ENCODE data around the gene BUB3. TPM values are rescaled to one million over a fixed set of nuclear protein-coding genes. Genes with fewer than 3 reads are reported as not detected.

BUB3 gene
- total and polyA plus RNA-seq, 2 of the 8 experiments (the other 6 are each of a cell fraction or from before 2014, with no cell fraction given), result 183 to 207 TPM

DNA sequence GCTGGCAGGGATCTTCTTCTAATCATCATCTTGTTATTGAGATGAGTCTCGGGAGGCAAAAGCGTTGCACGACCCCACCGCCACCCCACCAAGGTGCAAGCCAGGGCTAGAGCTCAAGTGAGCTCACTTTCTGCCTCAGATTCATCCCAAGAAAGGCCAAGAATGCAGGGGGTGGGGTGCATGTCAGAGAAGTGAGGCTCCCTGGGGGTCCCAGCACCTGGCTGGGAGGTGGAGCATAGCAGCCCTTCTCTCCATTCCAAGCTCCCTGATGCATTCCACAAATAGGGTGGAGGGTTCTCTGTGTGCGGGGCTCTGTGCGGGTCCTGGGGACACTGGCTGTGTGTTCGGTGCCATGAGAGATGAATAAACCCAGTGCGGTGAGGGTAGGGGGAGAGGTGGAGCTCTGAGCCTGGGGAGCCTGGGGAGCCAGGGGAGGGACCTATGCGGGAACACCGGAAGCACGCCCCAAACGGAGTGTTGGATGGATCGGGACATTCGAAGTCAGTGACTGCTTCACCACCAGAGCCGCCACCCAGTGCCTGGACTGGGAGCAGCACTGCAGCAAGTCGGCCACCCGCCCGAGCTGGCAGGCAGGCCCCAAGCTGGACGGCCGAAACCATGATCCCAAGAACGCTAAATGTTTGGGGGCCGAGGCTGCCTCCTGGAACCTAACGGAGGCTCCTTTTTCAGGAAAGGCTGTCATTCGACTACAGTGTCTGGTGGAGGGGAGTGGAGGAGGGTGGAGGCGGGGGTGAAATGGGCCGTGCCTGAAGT, 36.4 kb upstream of the BUB3 start:
- no peaks in the 10 kb centered on the region; the same call in 1 of the 2 replicates for H3K23me2 ChIP-seq (ENCODE audit: low read depth, low read length)
- peaks cover 0 to 2% (median 0%) of the 10 kb centered on the region in 4 experiments; a peak in 3 of 7 replicates for H3K27me3 ChIP-seq (replicated peaks in 1 of 4; ENCODE audit: control insufficient read depth in 3 of 4, extremely low read depth in 1 of 4, insufficient read depth in 3 of 4, low read length in 3 of 4)
- no peak overlapping the region for H3K4ac ChIP-seq (replicated peaks; ENCODE audit: insufficient read length, low read depth, low read length)
- no peak overlapping the region for H3K9ac ChIP-seq (replicated peaks in 1 of 4; ENCODE audit: extremely low read depth in 1 of 4, low read depth in 3 of 4, low read length in 3 of 4)
- peak overlapping the region; percentile 41; the same call in 1 of the 2 replicates for H2BK12ac ChIP-seq (ENCODE audit: low read depth, low read length)
- peak overlapping the region; percentile 31 to 61; a peak in 3 of 4 replicates for H3K4me2 ChIP-seq (ENCODE audit: insufficient read depth in 1 of 2, low read depth in 2 of 2, low read length in 2 of 2)
- H2AFZ ChIP-seq (ENCODE audit: low read length), result peak overlapping the region; percentile 51; the same call in 1 of the 2 replicates
- no peak overlapping the region for H3K27ac ChIP-seq (ENCODE audit: low read depth, low read length)
- no peak overlapping the region for H3K23ac ChIP-seq (ENCODE audit: insufficient read length)
- no peak overlapping the region for H3K14ac ChIP-seq (ENCODE audit: insufficient read length)
- H3K4me1 ChIP-seq (replicated peaks in 1 of 4; ENCODE audit: control insufficient read depth in 3 of 4, insufficient read depth in 4 of 4, low read length in 3 of 4), result peaks cover 7 to 13% (median 10%) of the 10 kb centered on the region in 4 experiments
- H2BK5ac ChIP-seq (ENCODE audit: low read depth, low read length), result peak overlapping the region; percentile 55; the same call in 1 of the 2 replicates
- H4K8ac ChIP-seq (ENCODE audit: extremely low read depth, insufficient read depth, low read length), result peak overlapping the region; percentile 84; the same call in 1 of the 2 replicates
- no peak for FAIRE-seq
- H2AK5ac ChIP-seq (ENCODE audit: low read depth, low read length), result no peak overlapping the region
- no peaks in the 10 kb centered on the region for H3K36me3 ChIP-seq (ENCODE audit: control insufficient read depth in 2 of 4, insufficient read depth in 4 of 4, low read length in 3 of 4)
- H3K4me3 ChIP-seq (ENCODE audit: extremely low read depth in 1 of 4, insufficient read depth in 2 of 4, low read depth in 3 of 4, low read length in 4 of 4), result peak overlapping the region in 1 of 4 experiments; percentile 43; a peak in 4 of 8 replicates
- peak overlapping the region; percentile 48 for H4K91ac ChIP-seq (replicated peaks; ENCODE audit: insufficient read length, low read length)
- no peaks in the 10 kb centered on the region for H3K9me3 ChIP-seq (ENCODE audit: insufficient read depth in 2 of 2, low read depth in 1 of 2, low read length in 1 of 2)
- peak overlapping the region; percentile 15; the same call in 1 of the 2 replicates for H2BK20ac ChIP-seq (ENCODE audit: low read length)
- ChIA-PET POLR2A (ENCODE audit: partially characterized antibody) (interaction anchor here (1.1 to 1.7 kb wide), 7 partner anchors 8 to 71 kb away, joined by 3 to 5 read pairs (median 4); no protein-coding TSS in a partner anchor), CTCF (ENCODE audit: partially characterized antibody) (interaction anchor here (0.8 to 2.4 kb wide), 12 partner anchors 11 to 466 kb away, joined by 3 to 14 read pairs (median 3); no protein-coding TSS in a partner anchor)
- no peaks in the 10 kb centered on the region for H4K20me1 ChIP-seq (replicated peaks in 1 of 2; ENCODE audit: control insufficient read depth in 1 of 2, insufficient read depth in 2 of 2, low read length in 2 of 2)
- no peak overlapping the region; the same call in 1 of the 2 replicates for H2BK15ac ChIP-seq (ENCODE audit: low read length)
- WGBS, 2 experiments (ENCODE audit: extremely low coverage in 1 of 2, insufficient coverage in 1 of 2, insufficient read length in 1 of 2, insufficient replicate concordance in 2 of 2, low coverage in 1 of 2, low lambda C conversion rate in 2 of 2, missing lambda C conversion rate in 1 of 2), result 26% methylated on average over 26 of the region's 26 CpGs; no CpG with 5 or more reads in 1 of the 2 experiments
- no peak overlapping the region for H2BK120ac ChIP-seq (replicated peaks; ENCODE audit: low read depth, low read length)
- H3K79me2 ChIP-seq (ENCODE audit: control insufficient read depth in 1 of 2, insufficient read depth in 2 of 2, low read length in 2 of 2), result no peaks in the 10 kb centered on the region
- H3K79me1 ChIP-seq (ENCODE audit: low read depth, low read length), result no peaks in the 10 kb centered on the region
- peak overlapping the region; percentile 38; the same call in 1 of the 2 replicates for H3K18ac ChIP-seq (ENCODE audit: extremely low read depth, low read length)
- peak in 1 of 2 experiments; percentile 80 for DNase-seq (ENCODE audit: low read depth in 1 of 2, low spot score in 2 of 2)
- peak overlapping the region; percentile 3 for H4K5ac ChIP-seq (ENCODE audit: insufficient read length, low read depth, low read length)
- no peak overlapping the region for H3K56ac ChIP-seq (replicated peaks; ENCODE audit: insufficient read length, low read depth, low read length)
- TF ChIP-seq TBP (IDR thresholded peaks at IDR 0.05; ENCODE audit: low read depth, low read length) (0 out of 2 replicates have a peak, but pooled peaks have one; percentile 37), CTBP2 (IDR thresholded peaks at IDR 0.05; ENCODE audit: borderline replicate concordance, insufficient read depth, insufficient read length, low read length) (no peak), KDM4A (IDR thresholded peaks at IDR 0.05; ENCODE audit: low read depth, low read length, severe bottlenecking) (no peak), SP1 (IDR thresholded peaks at IDR 0.05; ENCODE audit: low read depth, low read length) (no peak), TEAD4 (IDR thresholded peaks at IDR 0.05; ENCODE audit: low read depth, low read length) (peak; percentile 86), RAD21 (IDR thresholded peaks at IDR 0.05 in 1 of 2, conservative IDR thresholded peaks at IDR 0.05 in 1 of 2; ENCODE audit: low read depth in 2 of 2, low read length in 2 of 2) (peak; percentile 27 to 45; a peak in 3 of 4 replicates), HDAC2 (IDR thresholded peaks at IDR 0.05; ENCODE audit: borderline replicate concordance in 1 of 2, low read depth in 2 of 2, low read length in 2 of 2) (peak in 1 of 2 experiments; percentile 81; a peak in 1 of 4 replicates), JUND (IDR thresholded peaks at IDR 0.05; ENCODE audit: low read length) (0 out of 2 replicates have a peak, but pooled peaks have one; percentile 21)
- TF ChIP-seq, protein P1, sequence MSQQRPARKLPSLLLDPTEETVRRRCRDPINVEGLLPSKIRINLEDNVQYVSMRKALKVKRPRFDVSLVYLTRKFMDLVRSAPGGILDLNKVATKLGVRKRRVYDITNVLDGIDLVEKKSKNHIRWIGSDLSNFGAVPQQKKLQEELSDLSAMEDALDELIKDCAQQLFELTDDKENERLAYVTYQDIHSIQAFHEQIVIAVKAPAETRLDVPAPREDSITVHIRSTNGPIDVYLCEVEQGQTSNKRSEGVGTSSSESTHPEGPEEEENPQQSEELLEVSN (IDR thresholded peaks at IDR 0.05), result peak; percentile 90

Measured in H1 (cell line).